VCaP (cell line): ENCODE data around the gene APCDD1L.

ENCODE experiments used
- H3K27ac ChIP-seq: fragments of 450-650 bp; 2 replicates; pipeline ENCODE4 v1.5.1; 2017
- CTCF ChIP-seq: fragments of 450-650 bp; conservative IDR thresholded peaks from 2 replicates; pipeline ENCODE4 v1.5.1; 2017; ENCODE audit warnings: mild to moderate bottlenecking, moderate library complexity

Gene APCDD1L

GRCh38 chr20:58500256-58500655, 14.9 kb downstream of the APCDD1L start:
- TF ChIP-seq CTCF = no peak

GRCh38 chr20:58498470-58499068, 16.6 kb downstream of the APCDD1L start:
- no peak overlapping the region for H3K27ac ChIP-seq
- TF ChIP-seq CTCF = no peak

More at GRCh38 chr20:58500256-58500655, 14.9 kb downstream of the APCDD1L start:
- H3K27ac ChIP-seq = no peak overlapping the region

- no peak for TF ChIP-seq CTCF
- H3K27ac ChIP-seq = no peak overlapping the region
Observed at GRCh38 chr20:58497724-58498469, 17.3 kb downstream of the APCDD1L start.

- no peak for TF ChIP-seq CTCF
- no peak overlapping the region for H3K27ac ChIP-seq
Observed at GRCh38 chr20:58497076-58497641, 18.0 kb downstream of the APCDD1L start.

- H3K27ac ChIP-seq = no peak overlapping the region
- TF ChIP-seq CTCF = no peak
Observed at GRCh38 chr20:58496429-58496769, 18.8 kb downstream of the APCDD1L start.

GRCh38 chr20:58495623-58496428, 19.4 kb downstream of the APCDD1L start:
- TF ChIP-seq CTCF = no peak
- H3K27ac ChIP-seq = no peak overlapping the region
